GM12878 (cell line): ENCODE results near the gene PPP1R36. TPM values are rescaled to one million over a fixed set of nuclear protein-coding genes. Genes with fewer than 3 reads are reported as not detected.

Source experiments
- polyA plus RNA-seq, 11 experiments: library from polyadenylated mRNA; depleted of rRNA in 4 of 11; unstranded in 6 of 11; stranded (reverse) in 5 of 11; fragments of >200 nt; fragmentation: Nextera tagmentation in 4 of 11; fragmentation: Illumina TruSeq in 1 of 11; extraction: Ambion mirVana in 4 of 11; extraction: Trizol in 1 of 11; gene quantifications; 1 replicate in 1 of 11; 2 replicates in 10 of 11; pipeline versions ENCODE4 v1.2.1 to v1.2.3, GENCODE V29; 2011 to 2016; ENCODE audit warnings: inconsistent platforms in 2 of 11, missing spikeins in 2 of 11, low read depth in 1 of 11
- small RNA-seq: library from RNA; depleted of rRNA; stranded (forward); fragments of <200 nt; gene quantifications from one replicate; pipeline ENCODE3, GENCODE V24; 2014
- total RNA-seq, 4 experiments: library from RNA; depleted of rRNA in 3 of 4; stranded (reverse); fragments of >200 nt in 3 of 4; fragmentation: Illumina TruSeq in 1 of 4; extraction: Trizol in 1 of 4; gene quantifications; 2 replicates each; pipeline versions ENCODE4 v1.2.1 to v1.2.3, GENCODE V29; 2013 to 2021

PPP1R36 gene
- total and polyA plus RNA-seq, 10 of the 15 experiments (the other 5 are each of a cell fraction or from before 2014, with no cell fraction given), result 0.12 to 0.13 TPM; not detected in 8

Small RNA genes lying within 50 kb of the gene (small RNA-seq; reads per million reads assigned to genes)
- not detected for gene AL049869.4

Other genes with a start within 250 kb of the PPP1R36 start
- 153 and 160 TPM in 2 replicates for gene MTHFD1, start 161.6 kb upstream of the PPP1R36 start, total RNA-seq (2014; rRNA removed)
- 114 and 123 TPM in 2 replicates for gene MTHFD1, start 161.6 kb upstream of the PPP1R36 start, total RNA-seq (2014; rRNA removed; fragmentation: Illumina TruSeq; extraction: Trizol)
- gene MTHFD1, start 161.6 kb upstream of the PPP1R36 start, total RNA-seq (2021), result 237 and 261 TPM in 2 replicates
- gene MTHFD1, start 161.6 kb upstream of the PPP1R36 start, polyA plus RNA-seq (2011; rRNA removed), result 81.9 and 99.3 TPM in 2 replicates
- gene MTHFD1, start 161.6 kb upstream of the PPP1R36 start, polyA plus RNA-seq (2014; fragmentation: Illumina TruSeq; extraction: Trizol), result 210 TPM in 2 replicates
- gene MTHFD1, start 161.6 kb upstream of the PPP1R36 start, polyA plus RNA-seq (2014; fragmentation: Nextera tagmentation; extraction: Ambion mirVana), result 100 to 1,000 TPM; 140 to 177 TPM
- gene MTHFD1, start 161.6 kb upstream of the PPP1R36 start, polyA plus RNA-seq (2014; rRNA removed), result 169 and 181 TPM in 2 replicates
- gene MTHFD1, start 161.6 kb upstream of the PPP1R36 start, polyA plus RNA-seq (2016; fragmentation: Nextera tagmentation; extraction: Ambion mirVana), result 100 to 1,000 TPM; 301 to 310 TPM
- 3.8 and 4.4 TPM in 2 replicates for gene AKAP5, start 84.5 kb upstream of the PPP1R36 start, total RNA-seq (2014; rRNA removed)
- 5.1 TPM in 2 replicates for gene AKAP5, start 84.5 kb upstream of the PPP1R36 start, total RNA-seq (2014; rRNA removed; fragmentation: Illumina TruSeq; extraction: Trizol)
- 3.7 and 4.0 TPM in 2 replicates for gene AKAP5, start 84.5 kb upstream of the PPP1R36 start, total RNA-seq (2021)
- 1.6 and 3.1 TPM in 2 replicates for gene AKAP5, start 84.5 kb upstream of the PPP1R36 start, polyA plus RNA-seq (2011; rRNA removed)
- 3.4 and 3.9 TPM in 2 replicates for gene AKAP5, start 84.5 kb upstream of the PPP1R36 start, polyA plus RNA-seq (2014; fragmentation: Illumina TruSeq; extraction: Trizol)
- gene AKAP5, start 84.5 kb upstream of the PPP1R36 start, polyA plus RNA-seq (2014; fragmentation: Nextera tagmentation; extraction: Ambion mirVana), result 1 to 10 TPM in 1 of 2 experiments, under 1 TPM in 1; 0.45 to 1.5 TPM
- 1.7 and 1.8 TPM in 2 replicates for gene AKAP5, start 84.5 kb upstream of the PPP1R36 start, polyA plus RNA-seq (2014; rRNA removed)
- gene AKAP5, start 84.5 kb upstream of the PPP1R36 start, polyA plus RNA-seq (2016; fragmentation: Nextera tagmentation; extraction: Ambion mirVana), result under 1 TPM; 0.55 to 0.90 TPM
- 8.8 and 11.2 TPM in 2 replicates for gene ZBTB25, start 46.1 kb upstream of the PPP1R36 start, total RNA-seq (2014; rRNA removed)
- gene ZBTB25, start 46.1 kb upstream of the PPP1R36 start, total RNA-seq (2014; rRNA removed; fragmentation: Illumina TruSeq; extraction: Trizol), result 9.6 and 10.0 TPM in 2 replicates
- gene ZBTB25, start 46.1 kb upstream of the PPP1R36 start, total RNA-seq (2021), result 10.9 and 12.5 TPM in 2 replicates
- 33.9 and 34.0 TPM in 2 replicates for gene ZBTB25, start 46.1 kb upstream of the PPP1R36 start, polyA plus RNA-seq (2011; rRNA removed)
- 9.8 and 10.7 TPM in 2 replicates for gene ZBTB25, start 46.1 kb upstream of the PPP1R36 start, polyA plus RNA-seq (2014; fragmentation: Illumina TruSeq; extraction: Trizol)
- gene ZBTB25, start 46.1 kb upstream of the PPP1R36 start, polyA plus RNA-seq (2014; fragmentation: Nextera tagmentation; extraction: Ambion mirVana), result 1 to 10 TPM; 4.1 to 5.6 TPM
- 7.0 and 7.8 TPM in 2 replicates for gene ZBTB25, start 46.1 kb upstream of the PPP1R36 start, polyA plus RNA-seq (2014; rRNA removed)
- gene ZBTB25, start 46.1 kb upstream of the PPP1R36 start, polyA plus RNA-seq (2016; fragmentation: Nextera tagmentation; extraction: Ambion mirVana), result 10 to 100 TPM; 11.2 to 13.9 TPM
- gene ZBTB1, start 45.2 kb upstream of the PPP1R36 start, total RNA-seq (2014; rRNA removed), result 29.1 and 34.2 TPM in 2 replicates
- 53.8 and 53.9 TPM in 2 replicates for gene ZBTB1, start 45.2 kb upstream of the PPP1R36 start, total RNA-seq (2014; rRNA removed; fragmentation: Illumina TruSeq; extraction: Trizol)
- gene ZBTB1, start 45.2 kb upstream of the PPP1R36 start, total RNA-seq (2021), result 49.1 and 49.3 TPM in 2 replicates
- 127 and 195 TPM in 2 replicates for gene ZBTB1, start 45.2 kb upstream of the PPP1R36 start, polyA plus RNA-seq (2011; rRNA removed)
- 58.9 and 83.2 TPM in 2 replicates for gene ZBTB1, start 45.2 kb upstream of the PPP1R36 start, polyA plus RNA-seq (2014; fragmentation: Illumina TruSeq; extraction: Trizol)
- gene ZBTB1, start 45.2 kb upstream of the PPP1R36 start, polyA plus RNA-seq (2014; fragmentation: Nextera tagmentation; extraction: Ambion mirVana), result 10 to 100 TPM; 12.3 to 18.0 TPM
- 35.5 and 42.6 TPM in 2 replicates for gene ZBTB1, start 45.2 kb upstream of the PPP1R36 start, polyA plus RNA-seq (2014; rRNA removed)
- gene ZBTB1, start 45.2 kb upstream of the PPP1R36 start, polyA plus RNA-seq (2016; fragmentation: Nextera tagmentation; extraction: Ambion mirVana), result 10 to 100 TPM; 36.2 to 37.5 TPM
- 0.87 and 0.96 TPM in 2 replicates for gene HSPA2, start 9.2 kb upstream of the PPP1R36 start, total RNA-seq (2014; rRNA removed)
- 0.37 and 0.54 TPM in 2 replicates for gene HSPA2, start 9.2 kb upstream of the PPP1R36 start, total RNA-seq (2014; rRNA removed; fragmentation: Illumina TruSeq; extraction: Trizol)
- gene HSPA2, start 9.2 kb upstream of the PPP1R36 start, total RNA-seq (2021), result 1.1 and 1.4 TPM in 2 replicates
- gene HSPA2, start 9.2 kb upstream of the PPP1R36 start, polyA plus RNA-seq (2011; rRNA removed), result 0.26 TPM in 2 replicates
- gene HSPA2, start 9.2 kb upstream of the PPP1R36 start, polyA plus RNA-seq (2014; fragmentation: Illumina TruSeq; extraction: Trizol), result 0.25 and 0.28 TPM in 2 replicates
- gene HSPA2, start 9.2 kb upstream of the PPP1R36 start, polyA plus RNA-seq (2014; fragmentation: Nextera tagmentation; extraction: Ambion mirVana), result under 1 TPM; 0.02 to 0.03 TPM
- gene HSPA2, start 9.2 kb upstream of the PPP1R36 start, polyA plus RNA-seq (2014; rRNA removed), result 0.65 and 0.77 TPM in 2 replicates
- 1 to 10 TPM; 1.0 to 1.2 TPM for gene HSPA2, start 9.2 kb upstream of the PPP1R36 start, polyA plus RNA-seq (2016; fragmentation: Nextera tagmentation; extraction: Ambion mirVana)
- gene PLEKHG3, start 154.5 kb downstream of the PPP1R36 start, total RNA-seq (2014; rRNA removed), result 0.05 TPM in 1 of 2 replicates, not detected in the other
- not detected in 2 replicates for gene PLEKHG3, start 154.5 kb downstream of the PPP1R36 start, total RNA-seq (2014; rRNA removed; fragmentation: Illumina TruSeq; extraction: Trizol)
- gene PLEKHG3, start 154.5 kb downstream of the PPP1R36 start, total RNA-seq (2021), result 0.32 and 0.64 TPM in 2 replicates
- gene PLEKHG3, start 154.5 kb downstream of the PPP1R36 start, polyA plus RNA-seq (2011; rRNA removed), result 0.37 and 0.73 TPM in 2 replicates
- gene PLEKHG3, start 154.5 kb downstream of the PPP1R36 start, polyA plus RNA-seq (2014; fragmentation: Illumina TruSeq; extraction: Trizol), result 0.03 TPM in 1 of 2 replicates, not detected in the other
- not detected for gene PLEKHG3, start 154.5 kb downstream of the PPP1R36 start, polyA plus RNA-seq (2014; fragmentation: Nextera tagmentation; extraction: Ambion mirVana)
- gene PLEKHG3, start 154.5 kb downstream of the PPP1R36 start, polyA plus RNA-seq (2014; rRNA removed), result 0.05 and 0.06 TPM in 2 replicates
- under 1 TPM in 1 of 2 experiments, not detected in 1; 0.07 TPM for gene PLEKHG3, start 154.5 kb downstream of the PPP1R36 start, polyA plus RNA-seq (2016; fragmentation: Nextera tagmentation; extraction: Ambion mirVana)